Superior temporal gyrus (tissue), 1 donor: ENCODE data around the gene GPC2.
"Not testable (repeated sequence)": the region's sequence is repeated elsewhere in the genome, so short reads cannot be mapped to it uniquely, and the experiment has no call there.

ENCODE experiments used
- DNase-seq: peaks from one replicate; pipeline ENCODE4 v3.0.0-alpha.2; 2016; ENCODE audit errors: extremely low spot score

The GPC2 gene

DNA sequence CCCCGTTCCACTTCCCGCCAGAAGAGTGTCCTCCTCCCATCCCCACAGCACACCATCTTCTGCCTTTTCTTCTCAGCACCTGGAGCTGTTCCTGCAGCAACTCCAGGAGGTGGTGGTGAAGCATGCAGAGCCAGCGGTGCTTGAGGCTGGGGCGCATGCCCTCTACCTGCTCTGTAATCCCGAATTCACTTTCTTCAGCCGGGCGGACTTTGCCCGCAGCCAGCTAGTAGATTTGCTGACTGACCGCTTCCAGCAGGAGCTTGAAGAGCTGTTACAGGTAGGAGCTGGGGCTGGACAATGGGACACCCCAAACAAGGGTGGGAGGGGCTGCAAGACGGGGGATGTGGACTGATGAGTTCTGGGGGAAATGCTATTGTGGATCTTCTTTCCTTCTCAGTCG is 23.5 kb upstream of the GPC2 start:
- DNase-seq = no peak

DNA sequence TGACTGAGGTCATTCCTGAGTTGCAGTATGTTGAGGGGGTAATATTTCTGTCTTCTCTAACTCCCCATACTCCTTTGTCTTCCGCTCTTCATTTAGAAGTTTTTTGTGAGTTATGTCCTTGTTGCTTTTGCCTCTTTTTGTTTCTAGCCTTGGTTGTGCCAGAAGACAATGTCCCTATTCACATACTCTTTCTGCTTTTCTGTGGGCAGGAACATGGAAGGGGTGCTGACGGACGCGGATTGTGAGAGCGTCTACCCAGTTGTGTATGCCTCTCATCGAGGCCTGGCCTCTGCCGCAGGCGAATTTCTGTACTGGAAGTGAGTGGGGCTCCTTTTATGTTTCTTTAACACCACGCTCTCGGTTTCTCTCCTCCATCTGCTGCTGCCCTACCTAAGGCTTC is 21.1 kb upstream of the GPC2 start:
- DNase-seq = no peak

DNA sequence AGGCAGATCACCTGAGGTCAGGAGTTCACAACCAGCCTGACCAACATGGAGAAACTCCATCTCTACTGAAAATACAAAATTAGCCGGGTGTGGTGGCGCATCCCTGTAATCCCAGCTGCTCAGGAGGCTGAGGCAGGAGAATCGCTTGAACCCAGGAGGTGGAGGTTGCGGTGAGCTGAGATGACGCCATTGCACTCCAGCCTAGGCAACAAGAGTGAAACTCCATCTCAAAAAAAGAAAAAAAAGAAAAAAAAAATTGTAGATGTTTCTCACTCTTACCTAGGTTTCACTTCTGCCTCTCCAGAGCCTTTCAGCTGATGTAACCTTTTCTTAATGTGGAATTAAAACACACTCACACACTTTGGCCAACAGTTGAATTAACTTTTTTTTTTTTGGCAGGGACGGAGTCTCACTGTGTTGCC is 18.7 kb upstream of the GPC2 start:
- not testable (repeated sequence) for DNase-seq

DNA sequence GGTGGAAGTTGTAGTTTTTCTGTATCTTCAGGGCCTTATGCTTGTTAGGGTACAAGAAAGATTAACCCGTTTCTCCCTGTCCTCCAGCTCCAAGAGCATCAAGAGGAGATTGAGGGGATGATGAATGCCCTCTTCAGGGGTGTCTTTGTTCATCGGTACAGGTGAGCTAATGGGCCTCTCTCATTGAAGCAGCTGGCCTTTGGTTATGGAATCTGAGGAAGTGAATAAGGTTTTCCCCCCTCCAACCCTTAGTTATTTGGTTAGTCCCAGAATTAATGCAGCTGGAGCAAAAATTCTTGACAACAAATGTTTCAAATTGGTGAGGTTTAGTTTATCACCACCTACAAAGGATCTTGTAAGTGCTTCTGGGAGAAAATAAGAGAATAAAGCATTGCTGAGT is 18.0 kb upstream of the GPC2 start:
- DNase-seq = no peak

DNA sequence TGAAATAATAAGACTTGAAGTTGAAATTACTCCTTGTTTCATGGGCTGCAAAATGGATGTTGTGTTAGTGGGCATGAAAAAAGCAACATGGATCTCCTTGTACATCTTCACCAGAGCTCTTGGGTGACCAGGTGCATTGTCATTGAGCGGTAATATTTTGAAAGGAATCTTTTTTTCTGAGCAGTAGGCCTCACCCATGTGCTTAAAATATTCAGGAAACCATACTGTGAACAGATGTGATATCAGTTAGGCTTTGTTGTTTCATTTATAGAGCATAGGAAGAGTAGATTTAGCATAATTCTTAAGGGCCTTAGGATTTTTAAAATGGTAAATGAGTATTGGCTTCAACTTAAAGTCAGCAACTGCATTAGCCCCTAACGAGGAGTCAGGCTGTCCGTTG is 15.8 kb upstream of the GPC2 start:
- DNase-seq = no peak

DNA sequence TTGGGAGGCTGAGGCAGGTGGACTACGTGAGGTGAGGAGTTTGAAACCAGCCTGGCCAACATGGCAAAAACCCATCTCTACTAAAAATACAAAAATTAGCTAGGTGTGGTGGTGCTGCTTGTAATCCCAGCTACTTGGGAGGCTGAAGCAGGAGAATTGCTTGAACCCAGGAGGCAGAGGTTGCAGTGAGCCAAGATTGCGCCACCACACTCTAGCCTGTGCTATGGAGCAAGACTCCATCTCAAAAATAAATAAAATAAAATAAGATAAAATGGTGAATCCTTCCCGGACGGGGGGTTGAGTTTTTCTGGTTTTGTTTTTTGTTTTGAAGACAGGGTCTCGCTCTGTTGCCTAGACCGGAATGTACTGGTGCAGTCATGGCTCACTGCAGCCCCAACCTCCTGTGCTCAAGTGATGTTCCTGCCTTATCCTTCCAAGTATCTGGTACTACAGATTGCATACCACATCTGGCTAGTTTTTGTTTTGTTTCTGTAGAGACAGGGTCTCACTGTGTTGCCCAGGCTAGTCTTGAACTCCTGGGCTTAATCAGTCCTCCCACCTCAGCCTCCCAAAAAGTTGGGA is 15.2 kb upstream of the GPC2 start:
- DNase-seq = not testable (repeated sequence)

DNA sequence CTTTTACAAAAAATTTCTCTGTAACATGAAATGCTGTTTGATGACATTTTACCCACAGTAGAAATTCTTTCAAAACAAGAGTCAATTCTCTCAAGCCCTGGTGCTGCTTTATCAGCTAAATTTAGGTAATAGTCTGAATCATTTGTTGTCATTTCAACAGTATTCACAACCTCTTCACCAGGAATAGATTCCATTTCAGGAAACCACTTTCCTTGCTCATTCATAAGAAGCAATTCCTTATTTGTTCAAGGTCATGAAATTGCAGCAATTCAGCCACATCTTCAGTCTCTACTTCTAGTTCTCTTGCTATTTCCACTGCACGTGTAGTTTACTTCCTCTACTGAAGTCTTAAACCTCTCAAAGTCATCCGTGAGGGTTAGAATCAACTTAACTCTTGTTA is 14.6 kb upstream of the GPC2 start:
- DNase-seq = no peak

DNA sequence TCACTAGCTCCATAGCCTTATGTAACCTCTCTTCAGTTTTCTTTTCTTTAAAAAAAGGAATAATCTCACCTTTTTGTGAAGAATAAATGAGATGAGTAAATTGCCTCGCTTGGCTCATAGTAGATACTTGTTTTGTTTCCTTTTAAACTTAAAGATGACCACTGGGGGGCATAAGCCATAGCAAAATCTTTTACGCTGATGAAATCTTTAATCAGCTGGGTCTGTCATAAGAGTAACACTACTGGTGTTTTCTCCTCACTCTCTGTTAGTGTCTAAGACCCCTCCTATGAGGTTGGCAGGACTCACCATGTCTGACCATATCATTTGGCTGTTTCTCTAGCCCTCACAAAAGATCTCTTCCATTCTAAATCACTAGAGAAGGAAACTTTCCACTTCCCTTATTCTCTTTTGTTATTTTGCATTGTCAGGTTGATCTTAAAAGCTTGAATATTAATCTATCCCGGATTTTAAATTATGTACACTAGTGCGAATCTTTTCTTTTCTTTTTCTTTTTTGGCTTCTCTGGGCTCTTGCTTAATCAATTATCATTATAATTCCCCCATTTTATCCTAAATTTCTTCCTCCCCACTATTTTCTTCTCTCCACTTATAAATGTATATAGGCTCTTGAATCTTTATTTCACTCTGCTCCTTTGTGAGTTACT is 13.0 kb upstream of the GPC2 start:
- DNase-seq = peak; percentile 60

DNA sequence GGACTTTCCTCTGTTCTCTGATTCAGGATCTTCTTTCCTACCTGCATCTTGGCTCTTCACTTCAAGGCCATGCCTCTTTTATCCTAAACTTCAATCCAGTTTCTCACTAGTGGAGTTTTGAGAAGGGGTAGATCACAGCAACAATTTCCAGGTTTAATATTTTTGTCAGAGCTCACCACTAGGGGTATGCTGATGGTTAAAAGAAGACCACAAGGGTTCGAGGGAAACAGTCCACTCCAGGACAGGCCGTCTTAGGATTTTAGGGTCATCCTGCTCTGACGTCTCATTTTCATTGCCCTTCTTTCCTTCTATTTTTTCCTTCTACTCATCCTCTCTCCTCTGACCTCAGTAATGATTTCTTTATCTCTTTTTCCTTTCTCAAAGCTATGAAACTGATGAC is 11.9 kb upstream of the GPC2 start:
- DNase-seq = no peak

DNA sequence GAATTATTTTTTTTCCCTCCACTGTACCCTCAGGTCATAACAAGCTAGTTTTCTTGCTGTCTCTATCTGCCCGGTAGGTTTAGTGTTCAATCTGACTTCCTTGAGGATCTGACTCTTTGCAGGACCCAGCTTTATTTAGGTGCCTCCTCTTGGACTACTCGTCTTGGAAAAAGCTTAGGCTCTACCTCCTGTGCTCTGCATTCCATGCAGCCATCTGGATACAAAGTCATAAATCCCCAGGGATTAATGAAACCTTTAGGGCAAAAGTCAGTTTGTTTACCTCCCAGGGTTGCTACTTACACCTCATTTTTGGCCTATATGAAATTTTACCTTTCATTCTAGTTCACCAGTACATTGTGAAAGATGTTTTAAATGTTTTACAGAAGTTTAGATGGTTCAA is 8.5 kb upstream of the GPC2 start:
- DNase-seq = no peak

DNA sequence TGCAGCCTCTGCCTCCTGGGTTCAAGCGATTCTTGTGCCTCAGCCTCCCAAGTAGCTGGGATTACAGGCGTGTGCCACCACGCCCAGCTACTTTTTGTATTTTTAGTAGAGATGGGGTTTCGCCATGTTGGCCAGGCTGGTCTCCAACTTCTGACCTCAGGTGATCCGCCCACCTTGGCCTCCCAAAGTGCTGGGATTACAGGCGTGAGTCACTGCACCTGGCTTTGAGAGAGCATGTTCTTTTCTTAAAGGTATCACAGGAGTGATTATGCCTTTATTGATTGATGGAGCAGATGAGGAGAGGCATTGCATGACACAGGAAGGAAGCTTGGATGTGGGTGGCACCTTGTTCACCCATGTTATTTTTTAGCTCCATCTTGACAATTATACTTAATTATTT is 5.9 kb upstream of the GPC2 start:
- DNase-seq = not testable (repeated sequence)

DNA sequence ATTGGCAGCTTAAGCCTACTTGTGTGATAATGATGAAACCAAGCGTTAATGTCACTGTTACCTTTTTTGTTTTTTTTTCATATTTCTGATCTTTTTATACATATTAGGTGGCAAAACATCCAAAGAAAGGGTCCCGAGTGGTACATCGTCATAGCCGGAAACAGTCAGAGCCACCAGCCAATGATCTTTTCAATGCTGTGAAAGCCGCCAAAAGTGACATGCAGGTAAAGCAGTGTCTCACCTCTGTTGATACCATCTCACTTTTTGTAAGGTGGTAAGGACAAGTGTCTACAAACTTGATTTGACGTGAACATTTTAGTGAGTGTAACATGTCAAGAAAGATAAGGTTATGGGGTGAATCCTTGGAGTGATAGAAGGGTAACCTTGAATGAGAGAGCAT is 5.4 kb upstream of the GPC2 start:
- DNase-seq = not testable (repeated sequence)

DNA sequence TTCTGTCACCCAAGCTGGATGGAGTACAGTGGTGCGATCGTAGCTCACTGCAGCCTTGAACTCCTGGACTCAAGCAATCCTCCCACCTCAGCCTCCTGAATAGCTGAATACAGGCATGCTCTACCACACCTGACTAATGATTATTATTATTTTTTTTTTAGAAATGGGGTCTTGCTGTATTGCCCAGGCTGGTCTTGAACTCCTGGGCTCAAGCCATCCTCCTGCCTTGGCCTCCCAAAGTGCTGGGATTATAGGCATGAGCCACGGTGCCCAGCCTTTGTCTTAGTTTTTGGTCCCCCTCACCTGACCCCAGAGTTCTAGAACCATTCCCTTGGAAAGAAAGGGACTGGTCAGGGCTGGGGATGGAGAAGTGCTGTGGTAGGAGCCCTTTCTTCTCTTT is 2.9 kb upstream of the GPC2 start:
- DNase-seq = not testable (repeated sequence)

DNA sequence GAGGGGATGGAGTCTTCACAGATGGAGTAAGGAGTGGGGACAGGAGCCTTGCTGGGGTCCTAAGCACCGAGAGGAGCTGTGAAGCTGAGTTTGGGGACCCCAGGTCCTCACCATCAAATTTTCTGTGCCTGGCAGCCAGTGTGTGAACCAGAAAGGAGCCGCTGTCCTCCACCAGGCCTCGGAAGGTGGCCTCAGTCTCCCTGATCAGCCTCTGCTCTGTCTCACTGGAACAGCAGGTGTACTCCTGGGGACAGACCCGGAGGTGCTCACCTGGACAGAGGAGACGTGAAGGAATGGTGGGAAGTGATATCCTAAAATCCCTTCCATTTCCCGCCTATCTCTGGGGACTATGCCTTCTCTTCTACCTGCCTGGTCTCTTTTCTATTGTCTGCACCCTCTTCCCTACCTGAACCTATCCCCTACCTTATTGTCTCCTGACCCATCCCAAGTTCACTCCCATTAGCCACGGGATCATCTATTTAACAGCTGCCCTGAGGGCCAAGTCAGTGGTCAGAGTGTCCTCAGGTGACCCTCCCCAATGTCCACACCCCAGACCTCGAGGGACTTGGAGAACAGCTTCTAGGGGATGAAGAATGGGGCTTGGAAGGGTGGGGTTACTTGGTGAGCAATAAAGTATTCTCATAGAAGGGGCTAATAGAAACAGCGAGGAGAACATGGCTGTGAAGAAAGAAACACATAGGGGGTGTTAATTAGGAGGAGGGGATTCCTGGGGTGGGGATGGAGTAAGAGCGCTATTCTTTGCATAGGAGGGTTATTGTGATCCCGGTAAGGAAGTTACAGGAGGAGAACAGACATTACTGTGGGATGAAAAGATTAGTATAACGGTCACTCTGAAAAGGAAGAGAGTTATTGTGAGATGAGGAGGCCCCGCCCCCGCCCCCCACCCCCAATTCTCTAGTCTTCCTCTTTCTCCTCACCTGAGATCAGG is 811 bp downstream of the GPC2 start:
- no peak for DNase-seq

DNA sequence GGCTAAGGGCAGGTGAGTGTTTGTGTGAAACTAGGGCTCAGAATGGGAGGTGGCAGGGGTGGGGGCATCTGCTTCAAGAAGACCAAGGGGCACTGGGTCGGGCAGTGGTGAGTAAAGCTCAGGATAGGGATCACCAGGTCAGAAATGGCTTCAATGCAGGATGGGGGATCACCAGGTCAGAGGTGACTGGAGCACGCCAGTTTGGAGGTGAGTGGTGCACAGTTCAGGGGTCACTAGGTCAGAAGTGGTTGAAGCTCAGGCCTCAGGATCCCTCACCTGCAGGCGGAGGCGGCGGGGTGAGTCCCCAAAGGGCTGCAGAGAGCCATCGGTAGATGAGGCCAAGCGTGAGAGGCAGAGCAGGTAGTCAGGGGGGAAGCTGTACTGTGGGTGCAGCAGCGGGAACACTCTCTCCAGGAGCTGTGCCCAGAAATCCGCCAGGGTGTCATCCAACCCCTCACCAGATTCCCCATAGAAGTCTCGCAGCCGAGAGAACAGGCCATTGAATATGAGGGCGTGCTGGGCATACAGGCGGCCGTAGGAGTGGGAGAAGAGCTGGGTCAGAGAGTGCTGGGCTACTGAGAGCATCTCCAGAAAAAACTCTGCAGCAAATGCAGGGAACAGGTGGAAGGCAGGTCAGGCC is 1.8 kb downstream of the GPC2 start:
- no peak for DNase-seq

DNA sequence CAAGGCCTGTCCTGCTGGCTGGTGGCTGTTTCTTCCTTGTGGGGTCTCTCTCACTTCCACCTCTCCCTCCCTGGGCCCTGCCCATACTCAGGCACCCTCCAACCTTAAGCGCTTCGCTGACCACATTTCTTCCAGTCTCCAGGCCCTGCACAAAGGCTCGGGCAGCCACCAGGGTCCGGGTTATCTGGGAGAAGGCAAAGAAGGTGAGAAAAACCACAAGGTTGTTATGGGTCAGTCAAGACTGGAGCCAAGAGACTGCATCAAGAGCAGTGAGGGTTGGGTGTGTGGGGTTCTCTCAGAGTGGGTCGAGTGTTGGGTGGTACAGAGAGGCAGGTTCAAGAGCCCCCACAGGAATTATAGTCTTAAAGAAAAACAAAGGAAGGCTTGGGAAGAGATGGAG is 2.6 kb downstream of the GPC2 start:
- DNase-seq = no peak

DNA sequence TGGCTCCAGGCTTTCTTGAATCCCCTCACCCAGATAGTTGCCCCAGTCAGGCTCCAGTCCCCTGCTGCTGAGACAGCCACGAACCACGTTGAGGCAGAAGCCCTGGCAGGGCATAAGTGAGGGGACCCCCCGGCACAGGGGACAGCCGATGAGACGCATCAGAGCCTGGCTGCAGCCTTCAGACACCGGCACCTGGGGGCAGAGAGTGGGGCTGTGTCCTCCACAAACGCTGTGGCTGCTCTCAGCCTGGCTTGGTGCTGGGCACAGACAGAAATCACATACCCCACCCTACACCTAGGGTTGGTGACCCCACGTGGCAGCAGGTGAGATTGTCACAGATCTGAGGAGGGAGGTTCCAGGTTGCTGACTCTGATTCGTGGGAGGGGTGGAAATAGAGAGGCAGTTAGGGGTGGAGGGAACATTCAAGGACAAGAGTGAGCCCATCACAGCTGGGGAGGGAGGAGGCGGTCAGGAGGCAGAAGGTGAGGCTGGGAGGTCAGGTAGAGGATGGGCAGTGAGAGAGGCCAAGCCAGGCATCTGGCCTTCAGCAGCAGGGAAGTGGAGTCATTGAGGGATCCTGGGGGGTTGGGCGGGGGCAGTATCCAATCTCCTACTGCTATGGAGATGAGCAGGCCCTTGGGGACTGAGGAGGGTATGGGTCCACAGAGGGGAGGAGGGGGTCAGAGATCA is 3.2 kb downstream of the GPC2 start:
- no peak for DNase-seq

DNA sequence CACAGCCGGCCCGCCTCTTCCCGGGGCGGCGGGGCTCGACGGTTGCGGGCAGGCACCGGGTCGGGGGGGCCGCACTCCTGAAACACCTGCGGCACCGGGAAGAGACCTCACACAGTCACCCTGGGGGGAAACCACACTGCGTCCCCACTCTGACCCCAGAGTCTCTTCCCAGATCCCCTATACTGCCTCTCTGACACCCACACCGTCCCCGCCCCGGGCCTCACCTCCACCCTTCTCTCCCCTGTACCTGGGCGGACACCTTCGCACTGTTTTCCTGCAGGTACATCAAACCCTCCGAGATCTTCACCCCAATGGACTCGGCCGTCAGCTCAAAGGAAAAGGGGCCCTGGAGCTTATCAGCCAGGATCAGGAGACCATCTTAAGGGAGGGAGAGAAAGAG is 5.3 kb downstream of the GPC2 start:
- no peak for DNase-seq

DNA sequence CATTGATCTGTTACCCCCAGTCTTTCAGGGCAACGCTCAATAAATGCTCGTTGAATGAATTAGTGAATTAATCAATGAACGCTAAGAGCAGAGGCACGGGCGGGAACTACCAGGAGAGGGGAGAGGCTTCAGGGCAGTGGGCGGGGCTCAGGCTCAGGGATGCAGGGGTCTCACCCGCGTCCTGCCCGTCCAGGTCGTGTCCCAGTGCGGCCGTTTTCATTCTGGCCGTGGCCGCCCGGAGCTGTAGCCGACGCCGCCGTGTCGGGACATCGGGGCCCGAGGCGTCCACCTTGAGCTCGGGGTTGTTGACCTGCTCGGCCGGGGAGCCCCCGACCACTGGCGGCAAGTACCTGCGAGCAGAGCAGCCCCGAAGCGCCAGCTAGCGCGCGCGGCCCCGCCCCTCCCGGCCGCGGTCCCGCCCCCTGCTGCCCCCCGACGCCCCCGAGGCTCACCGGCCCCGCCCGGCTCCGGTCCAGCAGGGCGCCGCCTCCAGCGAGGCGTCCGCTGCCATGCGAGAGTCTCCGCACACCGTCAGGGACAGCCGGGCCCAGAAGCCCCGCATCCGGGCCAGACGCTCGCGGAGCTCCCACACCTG is 6.0 kb downstream of the GPC2 start:
- no peak for DNase-seq

DNA sequence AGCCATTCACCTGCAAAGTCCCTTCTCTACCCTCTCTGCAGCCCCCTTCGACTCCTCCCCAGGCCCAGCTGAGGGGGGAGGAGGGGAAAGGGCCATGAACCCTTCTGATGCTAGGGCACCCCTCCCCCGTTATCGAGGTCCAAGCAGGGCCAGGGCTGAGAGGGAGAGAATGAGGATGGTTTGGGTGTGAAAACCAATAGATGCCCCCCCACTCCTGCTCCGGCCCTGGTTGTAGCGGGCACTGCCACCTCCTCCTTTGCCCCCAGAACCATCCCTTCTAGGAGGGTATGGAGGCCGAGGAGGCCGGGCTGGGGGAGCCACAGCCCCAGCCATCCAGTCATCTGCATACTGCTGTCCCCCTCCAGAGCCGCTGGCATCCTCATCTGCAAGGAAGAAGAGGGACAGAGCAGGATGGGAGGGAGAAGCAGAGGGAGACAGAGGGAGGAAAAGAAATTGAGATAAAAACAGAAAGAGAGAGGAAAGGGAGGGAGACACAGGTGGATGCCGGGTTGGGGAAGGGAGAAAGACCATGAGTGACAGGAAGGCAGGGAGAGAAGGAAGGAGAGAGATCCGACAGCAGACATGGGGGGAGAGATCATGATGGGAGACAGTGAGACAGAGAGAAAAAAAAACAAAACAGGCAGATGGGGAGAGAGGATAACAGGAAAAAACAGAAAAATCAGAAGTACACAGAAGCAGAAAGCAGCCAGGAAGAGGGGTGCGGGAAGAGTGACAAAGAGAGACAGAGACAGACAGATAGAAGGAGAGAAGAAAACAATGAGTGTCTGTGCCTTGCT is 6.9 kb downstream of the GPC2 start:
- no peak for DNase-seq
